Measurements from ENCODE around the gene OR52N5. TPM values are rescaled to one million over a fixed set of nuclear protein-coding genes. Genes with fewer than 3 reads are reported as not detected.

The OR52N5 gene
- polyA plus RNA-seq, 3 donors: not detected

- no peak for DNase-seq (ENCODE audit: extremely low read depth in 1 of 11, low read depth in 9 of 11, low spot score in 4 of 11)
Observed at GRCh38 chr11:5736396-5736795, 46.8 kb downstream of the OR52N5 start, which contains the start of gene OR56B1. TSS of gene OR56B1 (plus strand) at chr11:5736448. CDS start at chr11:5736517, 69 bp downstream.

- no peak for DNase-seq (ENCODE audit: extremely low read depth in 1 of 11, low read depth in 9 of 11, low spot score in 4 of 11)
Observed at GRCh38 chr11:5727691-5728090, 55.5 kb downstream of the OR52N5 start.

- DNase-seq (ENCODE audit: extremely low read depth in 1 of 11, low read depth in 9 of 11, low spot score in 4 of 11): no peak
Observed at GRCh38 chr11:5726351-5726750, 56.8 kb downstream of the OR52N5 start.

Other genes starting within 250 kb of the OR52N5 start
- gene OR52H1, start 234.8 kb downstream of the OR52N5 start, polyA plus RNA-seq (ENCODE audit: insufficient read length in 3 of 3): not detected
- gene OR52B6, start 202.5 kb downstream of the OR52N5 start, polyA plus RNA-seq (ENCODE audit: insufficient read length in 3 of 3): not detected
- 10 to 100 TPM; 22.2 to 30.3 (median 24.0) TPM for gene TRIM6, start 186.7 kb downstream of the OR52N5 start, polyA plus RNA-seq (ENCODE audit: insufficient read length in 3 of 3)
- gene TRIM34, start 158.4 kb downstream of the OR52N5 start, polyA plus RNA-seq (ENCODE audit: insufficient read length in 3 of 3): 10 to 100 TPM in 1 of 3 donors, 1 to 10 TPM in 2; 7.3 to 10.7 (median 7.9) TPM
- gene TRIM5, start 98.3 kb downstream of the OR52N5 start, polyA plus RNA-seq (ENCODE audit: insufficient read length in 3 of 3): 10 to 100 TPM; 38.4 to 49.2 (median 39.7) TPM
- gene TRIM22, start 93.6 kb downstream of the OR52N5 start, polyA plus RNA-seq (ENCODE audit: insufficient read length in 3 of 3): 10 to 100 TPM in 1 of 3 donors, 1 to 10 TPM in 2; 6.1 to 13.9 (median 7.0) TPM
- not detected for gene OR56B1, start 46.9 kb downstream of the OR52N5 start, polyA plus RNA-seq (ENCODE audit: insufficient read length in 3 of 3)
- gene OR52N4, start 29.1 kb downstream of the OR52N5 start, polyA plus RNA-seq (ENCODE audit: insufficient read length in 3 of 3): not detected
- not detected for gene OR52N1, start 7.9 kb upstream of the OR52N5 start, polyA plus RNA-seq (ENCODE audit: insufficient read length in 3 of 3)
- not detected for gene OR52N2, start 25.6 kb upstream of the OR52N5 start, polyA plus RNA-seq (ENCODE audit: insufficient read length in 3 of 3)
- gene OR52E6, start 58.5 kb upstream of the OR52N5 start, polyA plus RNA-seq (ENCODE audit: insufficient read length in 3 of 3): not detected
- gene OR52E8, start 74.3 kb upstream of the OR52N5 start, polyA plus RNA-seq (ENCODE audit: insufficient read length in 3 of 3): not detected
- gene OR52E4, start 97.3 kb upstream of the OR52N5 start, polyA plus RNA-seq (ENCODE audit: insufficient read length in 3 of 3): under 1 TPM in 2 of 3 donors, not detected in 1; 0.05 to 0.06 TPM
- gene OR52E5, start 109.9 kb upstream of the OR52N5 start, polyA plus RNA-seq (ENCODE audit: insufficient read length in 3 of 3): not detected
- not detected for gene OR56A3, start 158.9 kb upstream of the OR52N5 start, polyA plus RNA-seq (ENCODE audit: insufficient read length in 3 of 3)
- not detected for gene OR56A5, start 185.1 kb upstream of the OR52N5 start, polyA plus RNA-seq (ENCODE audit: insufficient read length in 3 of 3)
- not detected for gene OR52L1, start 203.6 kb upstream of the OR52N5 start, polyA plus RNA-seq (ENCODE audit: insufficient read length in 3 of 3)
- gene OR56A4, start 223.6 kb upstream of the OR52N5 start, polyA plus RNA-seq (ENCODE audit: insufficient read length in 3 of 3): under 1 TPM; 0.04 to 0.09 (median 0.06) TPM
- under 1 TPM in 1 of 3 donors, not detected in 2; 0.03 TPM for gene OR56A1, start 247.4 kb upstream of the OR52N5 start, polyA plus RNA-seq (ENCODE audit: insufficient read length in 3 of 3)

All from renal cortex interstitium (tissue), 11 donors.